AG04449 (cell line): ENCODE measurements around the gene RAB44.
"Not testable (repeated sequence)": the region's sequence is repeated elsewhere in the genome, so short reads cannot be mapped to it uniquely, and the experiment has no call there.

Experiments
- CTCF ChIA-PET: fragments of 350-600 bp; formaldehyde crosslinking; extraction: SDS; loops from one replicate; lab custom pipeline; 2021; ENCODE audit warnings: antibody characterized with exemption; lab: Yijun Ruan, JAX
- POLR2A ChIA-PET: fragments of 400-600, 350-600 bp; formaldehyde crosslinking; extraction: SDS; loops from one replicate; lab custom pipeline; 2020; ENCODE audit warnings: antibody characterized with exemption, inconsistent platforms; lab: Yijun Ruan, JAX
- DNase-seq: peaks from one replicate; pipeline ENCODE4 v3.0.0-alpha.2; 2010; ENCODE audit warnings: low read depth, low spot score
- H3K4me3 ChIP-seq: 2 replicates; pipeline ENCODE4 v1.5.1; 2011; ENCODE audit warnings: low read depth, mild to moderate bottlenecking, control low read depth, low read length
- CTCF ChIP-seq: IDR thresholded peaks from one replicate; pipeline ENCODE4 v1.5.1; 2011; ENCODE audit warnings: mild to moderate bottlenecking, moderate library complexity, low read length, control low read depth, inconsistent platforms; ENCODE audit not compliant: insufficient read depth; ENCODE audit errors: missing control alignments

Gene RAB44

GRCh38 chr6:36651659-36652379 is 45.8 kb upstream of the RAB44 start:
- ChIA-PET CTCF (interaction anchor here (3.1 kb wide), 1 partner anchor 107 kb away, joined by 11 read pairs; no protein-coding TSS in a partner anchor), POLR2A (interaction anchor here (1.9 kb wide), 1 partner anchor 27 kb away, joined by 7 read pairs; the partner anchor contains the start of gene CDKN1A)
- TF ChIP-seq CTCF: no peak
- H3K4me3 ChIP-seq: no peak overlapping the region
- no peak for DNase-seq

GRCh38 chr6:36654469-36654868 is 43.2 kb upstream of the RAB44 start:
- DNase-seq, POLR2A ChIA-PET, H3K4me3 ChIP-seq: not testable (repeated sequence)
- CTCF ChIA-PET: interaction anchor here (1.1 to 1.6 kb wide), 3 partner anchors 24 to 69 kb away, joined by 3 to 7 read pairs (median 4); partner anchors contain the start of gene CDKN1A

DNA sequence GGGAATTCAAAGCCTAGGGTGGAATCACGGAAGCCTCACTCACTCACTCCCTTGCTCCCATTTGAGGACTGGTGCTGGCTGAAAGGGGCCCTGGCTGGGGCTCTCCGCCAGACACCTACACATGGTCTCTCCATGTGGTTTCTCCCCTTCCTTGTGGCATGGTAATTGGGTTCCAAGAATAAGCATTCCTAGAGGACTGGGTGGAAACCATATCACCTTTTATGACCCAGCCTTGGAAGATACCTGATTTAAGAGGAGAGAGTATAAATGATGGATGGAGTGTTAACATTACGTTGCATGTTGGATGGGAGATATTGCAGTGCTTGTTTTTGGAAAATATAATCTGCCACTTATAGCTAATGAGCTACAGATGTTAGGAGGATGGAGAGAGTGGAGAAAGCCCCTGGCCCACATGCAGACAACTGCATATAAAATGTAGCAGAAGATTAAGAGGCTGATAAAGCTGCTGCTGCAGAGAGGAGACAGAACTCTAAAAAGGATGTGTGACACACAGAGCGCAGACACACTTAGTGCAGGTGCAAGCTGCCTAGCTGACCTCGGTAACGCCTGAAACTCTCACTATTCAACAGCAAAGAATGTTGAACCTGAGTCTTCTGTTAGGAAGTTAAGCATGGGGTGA is 42.4 kb upstream of the RAB44 start:
- no peak for DNase-seq
- TF ChIP-seq CTCF: no peak
- POLR2A ChIA-PET: no interaction called here
- no peak overlapping the region for H3K4me3 ChIP-seq
- CTCF ChIA-PET: interaction anchor here (0.6 to 3.3 kb wide), 5 partner anchors 12 to 103 kb away, joined by 3 to 14 read pairs (median 4); partner anchors contain the start of gene CDKN1A

- no peak for TF ChIP-seq CTCF
- ChIA-PET POLR2A (no interaction called here), CTCF (interaction anchor here (0.9 to 3.3 kb wide), 2 partner anchors 11 to 13 kb away, joined by 3 to 14 read pairs; no protein-coding TSS in a partner anchor)
- no peak overlapping the region for H3K4me3 ChIP-seq
- DNase-seq: no peak
Observed at GRCh38 chr6:36656441-36656840, 41.2 kb upstream of the RAB44 start.

DNA sequence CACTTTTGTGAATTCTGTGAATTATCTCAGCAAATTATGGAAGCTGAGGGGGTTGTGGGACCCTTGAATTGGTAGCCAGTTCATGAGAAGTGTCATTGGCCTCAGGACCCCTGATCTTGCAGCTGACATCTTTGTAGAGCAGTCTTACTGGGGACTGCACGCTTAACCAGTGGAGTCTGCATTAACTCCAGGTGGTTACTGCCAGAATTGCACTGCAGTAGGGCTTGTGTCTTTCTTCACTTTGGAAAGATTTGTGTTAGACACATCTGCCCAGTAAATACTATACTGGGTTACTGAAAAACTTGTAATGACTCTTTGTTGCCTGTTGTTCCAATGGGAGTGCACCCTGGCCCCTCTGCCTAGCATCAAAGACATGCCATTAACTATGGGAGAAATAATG is 40.4 kb upstream of the RAB44 start:
- POLR2A ChIA-PET: no interaction called here
- CTCF ChIA-PET: interaction anchor here (3.3 kb wide), 1 partner anchor 14 kb away, joined by 14 read pairs; no protein-coding TSS in a partner anchor

DNA sequence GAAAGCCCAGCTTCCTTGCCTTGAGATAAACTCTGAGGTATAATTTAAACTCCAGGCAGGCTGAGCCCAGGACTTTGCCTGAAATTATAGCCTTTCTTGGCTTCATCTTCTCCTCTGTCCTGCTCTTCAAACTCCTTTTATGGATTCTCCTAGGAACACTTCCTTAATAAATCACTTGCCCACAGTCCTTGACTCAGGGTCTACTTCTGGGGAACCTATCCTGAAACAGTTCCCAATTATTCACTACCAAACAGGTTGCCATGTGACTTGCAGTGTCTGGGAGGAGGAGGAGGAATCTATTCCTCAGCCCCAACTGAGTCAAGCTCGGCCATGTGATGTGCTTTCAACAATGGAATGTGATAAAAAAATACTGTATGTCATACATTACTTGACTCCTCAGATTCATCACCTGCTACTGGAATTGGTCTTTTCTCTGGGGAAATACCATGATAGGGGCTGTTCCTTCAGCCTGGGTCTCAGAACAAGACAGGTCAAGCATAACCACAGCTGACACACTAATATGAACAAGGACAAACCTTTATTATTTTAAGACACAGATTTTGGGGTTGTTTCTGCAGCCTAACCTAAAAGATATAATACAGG is 39.6 kb upstream of the RAB44 start:
- no peak overlapping the region for H3K4me3 ChIP-seq
- no peak for DNase-seq
- TF ChIP-seq CTCF: no peak
- ChIA-PET CTCF (interaction anchor here (1.3 to 3.3 kb wide), 2 partner anchors 15 to 34 kb away, joined by 3 to 14 read pairs; no protein-coding TSS in a partner anchor), POLR2A (interaction anchor here (0.9 to 1.0 kb wide), 2 partner anchors 18 to 20 kb away, joined by 3 to 7 read pairs; partner anchors contain the start of gene CDKN1A)

More for the DNA sequence above, 40.4 kb upstream of the RAB44 start:
- TF ChIP-seq CTCF: no peak
- H3K4me3 ChIP-seq: no peak overlapping the region
- no peak for DNase-seq
